Stimulated activated CD4-positive, alpha-beta T cell treated with anti-CD3 and anti-CD28 coated beads, Interleukin-1b, Interleukin-23, amount 100 ng/mL, for 4 hours (primary cell): ENCODE measurements around the gene AHR.
"Not testable (repeated sequence)": the region's sequence is repeated elsewhere in the genome, so short reads cannot be mapped to it uniquely, and the experiment has no call there.

ENCODE experiments used
- DNase-seq, 2 donors: peaks; one replicate each; pipeline ENCODE4 v3.0.0-alpha.2; 2020; ENCODE audit warnings: low read depth in 2 of 2

AHR gene

DNA sequence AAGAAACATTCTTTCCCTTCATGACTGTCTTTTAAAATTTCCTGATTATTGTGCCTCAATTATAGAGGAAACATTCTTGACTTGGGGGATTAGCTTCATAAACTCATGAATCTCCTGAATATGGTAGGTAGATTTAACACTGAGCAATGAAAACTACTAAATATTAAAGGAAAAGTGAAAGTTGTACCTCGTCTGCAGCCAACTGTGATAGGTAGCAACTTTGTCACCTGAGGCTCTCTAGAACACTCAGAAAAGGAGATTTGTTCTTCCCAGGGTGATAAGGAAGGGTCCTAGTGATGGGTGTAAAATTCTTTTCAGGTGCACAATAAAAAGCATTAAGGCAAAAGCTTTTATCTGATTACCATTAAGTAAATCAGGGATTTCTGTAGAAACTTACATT, 78.1 kb downstream of the AHR start:
- no peak for DNase-seq

DNA sequence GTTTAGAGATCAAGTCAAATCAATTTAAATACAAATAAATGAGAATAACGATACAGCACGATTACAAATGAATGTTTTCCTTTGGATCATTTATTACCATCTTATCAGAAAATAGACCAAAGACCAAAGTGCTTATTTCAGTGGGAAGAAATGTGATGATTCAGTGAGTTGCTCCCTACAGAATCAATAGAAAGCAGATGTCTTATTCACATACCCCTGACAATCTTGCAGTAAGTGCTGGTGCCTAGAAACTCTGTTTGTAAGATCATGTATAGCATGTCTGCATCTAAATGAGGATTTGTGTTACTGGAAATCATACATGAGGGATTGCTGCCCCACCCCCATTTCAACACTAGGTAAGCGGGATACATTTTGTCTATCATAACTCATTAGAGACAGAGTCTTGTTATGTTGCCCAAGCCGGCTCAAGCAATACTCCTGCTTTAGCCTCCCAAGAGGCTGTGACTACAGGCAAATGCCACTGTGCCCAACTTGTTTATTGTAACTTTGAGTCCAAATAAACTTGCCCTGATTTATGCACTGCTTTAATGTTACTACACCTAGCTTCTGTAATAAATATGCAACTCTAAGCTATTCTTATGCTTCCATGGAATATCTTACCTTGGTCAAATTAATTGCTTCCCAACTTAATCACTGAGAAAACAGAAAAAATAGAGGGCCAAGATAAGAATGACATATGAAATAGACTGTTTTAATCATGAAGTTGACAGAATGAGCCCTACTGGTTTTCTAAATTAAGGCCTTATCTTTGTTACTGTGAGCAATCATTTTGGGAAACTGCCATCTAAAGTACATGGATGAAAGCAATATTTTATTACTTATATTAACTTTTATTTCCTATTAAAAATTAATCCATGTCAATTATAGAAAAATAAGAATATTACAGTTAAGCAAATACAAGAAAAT, 82.5 kb downstream of the AHR start:
- no peak for DNase-seq

DNA sequence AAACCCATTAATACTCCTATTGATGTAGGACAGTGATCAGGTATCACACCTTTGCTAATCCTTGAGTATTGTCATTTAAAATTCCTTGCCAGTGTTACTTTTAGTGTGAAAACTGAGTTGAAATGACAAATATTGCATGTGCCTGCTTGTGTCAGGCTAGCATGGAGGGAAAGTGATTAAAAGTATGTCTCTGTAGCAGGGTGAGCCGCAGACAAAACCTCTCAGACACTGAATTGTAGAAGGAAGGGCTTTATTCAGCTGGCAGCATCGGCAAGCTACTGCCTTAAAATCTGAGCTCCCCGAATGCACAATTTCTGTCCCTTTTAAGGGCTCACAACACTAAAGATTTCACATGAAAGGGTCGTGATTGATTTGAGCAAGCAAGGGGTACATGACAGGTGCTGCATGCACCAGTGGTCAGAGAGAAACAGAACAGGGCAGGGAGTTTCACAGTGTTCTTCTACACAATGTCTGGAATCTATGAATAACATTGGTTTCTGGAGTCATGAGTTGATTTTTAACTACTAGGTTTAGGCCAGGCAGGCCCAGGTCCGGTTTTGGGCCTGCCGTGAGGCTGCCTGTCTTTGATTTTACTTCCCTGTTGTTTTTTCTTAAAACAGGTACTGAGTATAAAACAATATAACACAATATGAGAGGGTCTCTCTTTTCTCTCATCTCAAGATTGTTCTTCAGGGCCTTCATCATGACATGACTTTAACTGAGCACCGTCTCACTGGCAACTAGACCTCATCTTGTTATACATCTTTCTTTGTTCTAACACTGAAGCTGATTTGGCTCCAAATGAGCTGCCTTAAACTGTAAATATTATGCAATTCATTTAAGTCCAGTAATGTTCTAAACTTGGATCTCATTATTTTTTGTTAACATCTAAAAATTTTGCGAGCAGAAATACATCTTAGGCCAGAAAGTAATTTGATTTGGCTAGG, 84.2 kb downstream of the AHR start:
- not testable (repeated sequence) for DNase-seq

DNA sequence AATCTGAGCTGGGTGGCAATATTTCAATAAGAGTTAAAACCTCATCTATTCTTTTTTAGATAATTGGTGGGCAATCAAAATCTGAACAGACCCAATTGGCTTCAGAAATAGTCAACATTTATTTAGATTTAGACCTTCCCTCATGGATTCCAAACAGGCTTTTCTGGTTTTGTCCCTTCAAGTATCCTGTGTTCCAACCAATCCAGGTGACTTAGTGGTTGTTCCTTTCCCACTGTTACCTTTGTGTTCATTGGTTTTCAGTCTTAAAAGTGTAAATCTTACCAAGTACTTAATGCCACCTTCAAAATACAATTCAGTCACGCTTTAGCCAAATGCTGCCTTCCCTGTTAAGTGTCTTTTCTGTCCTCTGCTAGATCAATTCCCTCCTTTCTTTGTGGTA, 85.9 kb downstream of the AHR start:
- DNase-seq: no peak

DNA sequence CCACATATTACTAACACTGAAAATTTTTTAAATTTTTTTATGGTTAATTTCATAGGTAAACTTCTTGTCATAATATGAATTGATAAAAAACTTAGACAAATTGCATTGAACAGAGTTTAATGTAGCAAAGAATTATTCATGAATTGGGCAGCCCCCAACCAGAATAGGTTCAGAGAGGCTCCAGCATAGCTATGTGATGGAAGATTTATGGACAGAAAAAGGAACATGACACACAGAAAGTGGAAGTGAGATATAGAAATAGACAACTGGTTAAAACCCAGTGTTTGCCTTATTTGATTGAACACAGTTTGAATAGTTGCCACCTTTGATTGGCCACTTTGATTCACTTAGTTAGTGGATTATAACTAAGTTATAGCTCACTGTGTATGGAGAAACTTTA, 87.2 kb downstream of the AHR start:
- no peak for DNase-seq

DNA sequence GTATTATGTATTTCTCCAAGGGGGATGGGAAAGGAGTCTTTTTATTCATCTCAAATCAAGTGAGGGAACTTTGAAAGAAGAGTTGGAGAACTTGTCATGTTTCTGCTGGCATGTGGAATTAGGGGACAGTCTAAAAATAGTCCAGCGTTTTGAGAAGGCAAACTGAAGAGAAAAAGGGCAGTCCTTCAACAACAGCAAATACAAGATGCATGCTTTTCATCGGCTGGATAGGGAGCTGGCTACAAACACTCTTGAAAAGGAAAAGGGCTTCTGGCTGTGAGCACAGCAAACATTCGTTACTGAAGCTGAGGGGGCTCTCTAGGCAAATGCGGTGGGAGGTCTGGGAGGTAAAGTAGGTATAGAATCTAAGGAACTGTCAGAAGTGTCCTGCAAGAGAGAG, 91.9 kb downstream of the AHR start:
- DNase-seq: no peak

DNA sequence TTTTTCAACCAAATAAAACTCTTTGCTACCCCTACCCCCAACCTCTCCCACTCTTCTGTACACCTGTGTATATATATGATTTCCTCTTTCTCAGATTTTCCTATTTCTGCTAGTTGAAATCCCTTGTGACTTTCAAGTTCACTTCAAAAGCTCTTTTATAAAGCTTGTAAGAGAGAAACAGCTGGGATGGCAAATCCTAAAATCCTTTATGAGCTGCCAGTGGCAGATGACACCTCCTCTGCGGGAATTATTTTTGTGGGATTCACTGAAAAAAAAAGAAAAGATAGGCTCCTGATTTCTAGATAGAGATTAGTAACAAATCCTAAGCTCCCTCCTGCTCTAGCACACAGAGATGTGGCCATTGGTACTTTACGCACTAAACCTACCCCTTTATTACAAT, 92.9 kb downstream of the AHR start:
- no peak for DNase-seq

DNA sequence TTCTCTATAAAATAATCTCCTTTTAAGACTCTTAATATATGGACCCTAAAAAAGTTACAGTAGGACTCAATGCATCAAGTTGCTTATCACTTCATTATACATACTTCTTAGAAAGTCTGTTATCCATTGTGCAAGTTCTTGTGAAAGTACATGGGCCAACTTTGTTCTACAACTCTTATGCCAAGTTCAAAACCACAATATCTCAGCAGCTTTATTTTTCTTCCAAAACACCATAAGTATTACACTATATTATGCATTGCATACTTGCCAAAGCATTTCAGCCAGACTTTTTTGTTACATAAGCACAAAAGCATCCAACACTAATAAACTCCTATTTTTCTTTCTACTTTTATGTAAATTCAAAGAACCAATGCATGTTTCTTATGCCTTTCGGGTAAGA, 94.4 kb downstream of the AHR start:
- DNase-seq: no peak

DNA sequence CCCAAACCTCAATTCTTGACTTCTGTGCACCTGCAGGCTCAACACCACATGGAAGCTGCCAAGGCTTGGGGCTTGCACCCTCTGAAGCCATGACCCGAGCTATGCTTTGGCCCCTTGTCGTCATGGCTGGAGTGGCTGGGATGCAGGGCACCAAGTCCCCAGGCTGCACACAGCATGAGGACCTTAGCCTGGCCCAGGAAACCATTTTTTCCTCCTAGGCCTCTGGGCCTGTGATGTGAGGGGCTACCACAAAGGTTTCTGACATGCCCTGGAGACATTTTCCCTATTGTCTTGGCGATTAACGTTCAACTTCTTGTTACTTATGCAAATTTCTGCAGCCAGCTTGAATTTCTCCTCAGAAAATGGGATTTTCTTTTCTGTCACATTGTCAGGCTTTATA, 96.1 kb downstream of the AHR start:
- DNase-seq: not testable (repeated sequence)
